Measurements from ENCODE around the gene NRXN3. TPM values are rescaled to one million over a fixed set of nuclear protein-coding genes. Genes with fewer than 3 reads are reported as not detected.

Gene NRXN3
- total RNA-seq, 1 donor from 2014 or later: 11.4 TPM

DNA sequence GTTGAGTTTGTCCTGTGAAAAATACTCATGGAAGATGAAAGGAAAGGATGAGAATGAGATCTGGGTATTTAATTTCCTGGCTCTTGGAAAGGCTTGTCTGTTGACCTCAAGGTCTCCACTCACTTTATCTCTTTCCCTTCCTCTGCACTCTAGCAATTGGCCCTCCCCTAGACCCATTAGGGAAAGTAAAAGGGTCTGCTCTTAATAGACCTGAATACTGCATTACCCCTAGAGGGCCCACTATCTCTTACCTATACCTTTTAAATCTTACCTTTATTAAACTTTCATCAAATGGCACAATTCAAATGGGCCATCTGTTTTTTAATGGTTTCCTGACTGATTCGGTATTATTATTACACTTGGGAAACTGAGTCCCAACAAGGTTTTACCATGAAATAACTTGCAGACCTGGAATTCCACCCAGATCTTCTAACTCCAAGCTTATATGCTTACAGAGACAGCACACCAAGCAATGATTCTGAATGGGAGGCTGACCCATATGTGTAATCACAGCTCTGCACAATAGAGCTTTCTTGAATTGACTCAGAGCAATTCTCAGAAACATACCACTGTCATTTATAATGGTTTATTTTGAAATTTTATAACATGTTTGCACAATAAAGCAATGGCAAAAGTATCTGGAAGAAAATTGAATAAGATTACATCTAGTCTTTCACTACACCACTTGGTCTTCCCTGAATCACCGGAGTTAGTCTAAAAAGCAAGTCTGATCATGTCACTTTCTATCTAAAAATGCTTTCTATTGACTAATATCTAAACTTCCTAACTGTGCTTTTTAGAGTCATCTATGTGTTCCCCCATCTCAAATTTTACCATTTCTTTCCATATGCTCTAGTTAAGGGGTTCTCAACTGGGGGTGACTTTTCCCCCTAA, 618.5 kb downstream of the NRXN3 start:
- DNase-seq (ENCODE audit: low spot score in 2 of 2, unreplicated experiment in 2 of 2): no peak
- Mint-ChIP-seq H3K9me3 (no peaks in the 10 kb centered on the region), H3K27me3 (ENCODE audit: low read depth) (peaks cover 29% of the 10 kb centered on the region), H3K4me1 (no peaks in the 10 kb centered on the region), H3K36me3 (no peaks in the 10 kb centered on the region), H3K4me3 (no peak overlapping the region), H3K27ac (no peak overlapping the region)
- TF ChIP-seq, protein P1, sequence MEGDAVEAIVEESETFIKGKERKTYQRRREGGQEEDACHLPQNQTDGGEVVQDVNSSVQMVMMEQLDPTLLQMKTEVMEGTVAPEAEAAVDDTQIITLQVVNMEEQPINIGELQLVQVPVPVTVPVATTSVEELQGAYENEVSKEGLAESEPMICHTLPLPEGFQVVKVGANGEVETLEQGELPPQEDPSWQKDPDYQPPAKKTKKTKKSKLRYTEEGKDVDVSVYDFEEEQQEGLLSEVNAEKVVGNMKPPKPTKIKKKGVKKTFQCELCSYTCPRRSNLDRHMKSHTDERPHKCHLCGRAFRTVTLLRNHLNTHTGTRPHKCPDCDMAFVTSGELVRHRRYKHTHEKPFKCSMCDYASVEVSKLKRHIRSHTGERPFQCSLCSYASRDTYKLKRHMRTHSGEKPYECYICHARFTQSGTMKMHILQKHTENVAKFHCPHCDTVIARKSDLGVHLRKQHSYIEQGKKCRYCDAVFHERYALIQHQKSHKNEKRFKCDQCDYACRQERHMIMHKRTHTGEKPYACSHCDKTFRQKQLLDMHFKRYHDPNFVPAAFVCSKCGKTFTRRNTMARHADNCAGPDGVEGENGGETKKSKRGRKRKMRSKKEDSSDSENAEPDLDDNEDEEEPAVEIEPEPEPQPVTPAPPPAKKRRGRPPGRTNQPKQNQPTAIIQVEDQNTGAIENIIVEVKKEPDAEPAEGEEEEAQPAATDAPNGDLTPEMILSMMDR (IDR thresholded peaks at IDR 0.05; ENCODE audit: unreplicated experiment): no peak

DNA sequence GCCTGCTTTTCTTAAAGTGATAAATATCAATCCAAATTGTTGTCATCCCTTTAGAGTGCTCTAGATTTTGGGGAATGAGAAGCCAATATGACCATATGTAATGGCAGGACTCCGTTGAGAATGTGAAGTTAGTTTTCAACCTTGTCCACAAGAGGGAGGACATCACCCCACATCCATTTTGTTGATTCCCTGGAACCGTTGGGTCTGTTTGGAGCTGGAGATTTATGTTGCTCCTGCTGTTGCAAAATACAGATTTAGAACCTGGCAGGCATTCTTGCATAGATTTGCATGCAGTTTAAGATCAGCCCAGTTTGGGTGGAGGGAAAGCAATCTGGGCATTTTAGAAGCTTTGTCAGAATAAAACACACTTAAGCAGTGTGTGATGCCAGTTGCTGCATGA, 620.1 kb downstream of the NRXN3 start:
- no peak for DNase-seq (ENCODE audit: low spot score in 2 of 2, unreplicated experiment in 2 of 2)
- TF ChIP-seq, protein P1 (IDR thresholded peaks at IDR 0.05; ENCODE audit: unreplicated experiment): no peak
- no peaks in the 10 kb centered on the region for H3K4me1 Mint-ChIP-seq

DNA sequence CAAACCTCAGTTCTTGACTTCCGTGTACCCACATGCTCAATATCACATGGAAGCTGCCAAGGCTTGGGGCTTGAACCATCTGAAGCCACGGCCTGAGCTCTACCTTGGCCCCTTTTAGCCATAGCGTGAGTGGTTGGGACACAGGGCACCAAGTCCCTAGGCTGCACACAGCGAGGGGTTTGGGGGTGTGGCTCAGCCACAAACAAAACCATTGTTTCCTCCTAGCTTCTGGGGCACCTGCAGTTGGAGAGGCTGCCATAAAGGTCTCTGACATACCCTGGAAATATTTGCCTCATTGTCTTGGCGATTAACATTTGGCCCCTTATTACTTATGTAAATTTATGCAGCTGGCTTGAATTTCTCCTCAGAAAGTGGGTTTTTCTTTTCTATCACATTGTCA, 628.6 kb downstream of the NRXN3 start:
- no peak for DNase-seq (ENCODE audit: low spot score in 2 of 2, unreplicated experiment in 2 of 2)
- TF ChIP-seq, protein P1 (IDR thresholded peaks at IDR 0.05; ENCODE audit: unreplicated experiment): no peak
- Mint-ChIP-seq H3K9me3 (no peaks in the 10 kb centered on the region), H3K36me3 (no peaks in the 10 kb centered on the region), H3K4me3 (no peak overlapping the region), H3K27ac (no peak overlapping the region), H3K4me1 (no peaks in the 10 kb centered on the region), H3K27me3 (ENCODE audit: low read depth) (peaks cover 13% of the 10 kb centered on the region)

More for the DNA sequence above, 620.1 kb downstream of the NRXN3 start:
- no peaks in the 10 kb centered on the region for H3K36me3 Mint-ChIP-seq
- no peak overlapping the region for H3K27ac Mint-ChIP-seq
- no peaks in the 10 kb centered on the region for H3K9me3 Mint-ChIP-seq
- H3K4me3 Mint-ChIP-seq: no peak overlapping the region
- peaks cover 22% of the 10 kb centered on the region for H3K27me3 Mint-ChIP-seq (ENCODE audit: low read depth)

DNA sequence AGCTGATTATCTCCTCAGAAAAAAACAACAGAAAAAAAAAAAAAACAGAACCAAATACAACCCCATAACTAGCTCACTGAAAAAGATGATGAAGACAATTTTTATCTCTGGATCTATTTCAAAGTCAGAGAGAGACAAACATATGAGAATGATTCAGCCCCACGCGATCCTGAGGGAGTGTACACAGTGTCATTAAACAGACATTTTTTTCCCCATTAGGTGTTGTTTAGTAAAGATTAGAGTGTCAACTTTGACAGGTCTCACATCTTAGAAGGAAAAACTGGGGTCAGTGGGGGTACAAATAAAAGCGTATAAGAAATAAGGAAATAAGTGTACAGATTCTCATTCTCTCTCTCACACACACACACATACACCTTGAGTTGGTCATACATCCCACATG, 635.4 kb downstream of the NRXN3 start:
- Mint-ChIP-seq H3K27ac (no peak overlapping the region), H3K4me3 (no peak overlapping the region), H3K9me3 (no peaks in the 10 kb centered on the region), H3K4me1 (no peaks in the 10 kb centered on the region), H3K27me3 (ENCODE audit: low read depth) (peaks cover 10% of the 10 kb centered on the region), H3K36me3 (no peaks in the 10 kb centered on the region)
- TF ChIP-seq, protein P1 (IDR thresholded peaks at IDR 0.05; ENCODE audit: unreplicated experiment): no peak
- DNase-seq (ENCODE audit: low spot score in 2 of 2, unreplicated experiment in 2 of 2): no peak

DNA sequence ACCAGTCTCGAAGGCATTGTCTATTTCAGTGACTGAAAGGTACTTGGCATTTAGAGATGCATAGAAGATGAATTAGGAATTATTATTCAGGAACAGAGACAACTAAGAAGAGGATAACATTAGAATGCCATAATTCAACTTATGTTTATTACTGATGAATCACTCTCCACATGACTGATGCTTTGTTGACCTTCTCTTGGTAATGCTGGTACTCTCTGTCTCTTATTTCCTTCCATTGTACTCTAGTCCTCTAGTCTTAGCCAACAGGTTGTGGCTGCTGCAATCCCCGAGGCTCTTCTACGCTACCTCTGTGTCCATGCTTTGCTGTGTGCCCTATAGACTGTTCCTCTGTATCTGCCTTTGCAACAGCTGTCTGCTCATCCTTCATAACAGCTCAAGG, 652.9 kb downstream of the NRXN3 start:
- TF ChIP-seq, protein P1 (IDR thresholded peaks at IDR 0.05; ENCODE audit: unreplicated experiment): no peak
- H3K4me1 Mint-ChIP-seq: no peaks in the 10 kb centered on the region
- peaks cover 22% of the 10 kb centered on the region for H3K27me3 Mint-ChIP-seq (ENCODE audit: low read depth)
- no peak overlapping the region for H3K27ac Mint-ChIP-seq
- H3K36me3 Mint-ChIP-seq: no peaks in the 10 kb centered on the region
- H3K4me3 Mint-ChIP-seq: no peak overlapping the region
- H3K9me3 Mint-ChIP-seq: no peaks in the 10 kb centered on the region
- no peak for DNase-seq (ENCODE audit: low spot score in 2 of 2, unreplicated experiment in 2 of 2)

All from mesothelial cell of epicardium (in vitro differentiated cells).